ENCODE results near the gene SF3B6.

- TF ChIP-seq CTCF (IDR thresholded peaks at IDR 0.05) (no peak), POLR2AphosphoS5 (IDR thresholded peaks at IDR 0.05) (no peak)
Measured at GRCh38 chr2:24111407-24111901, 35.3 kb upstream of the SF3B6 start.

Data from breast epithelium (tissue), 3 donors.